ENCODE results near the gene MEIKIN.
"Not testable (repeated sequence)": the region's sequence is repeated elsewhere in the genome, so short reads cannot be mapped to it uniquely, and the experiment has no call there.

Gene MEIKIN

DNA sequence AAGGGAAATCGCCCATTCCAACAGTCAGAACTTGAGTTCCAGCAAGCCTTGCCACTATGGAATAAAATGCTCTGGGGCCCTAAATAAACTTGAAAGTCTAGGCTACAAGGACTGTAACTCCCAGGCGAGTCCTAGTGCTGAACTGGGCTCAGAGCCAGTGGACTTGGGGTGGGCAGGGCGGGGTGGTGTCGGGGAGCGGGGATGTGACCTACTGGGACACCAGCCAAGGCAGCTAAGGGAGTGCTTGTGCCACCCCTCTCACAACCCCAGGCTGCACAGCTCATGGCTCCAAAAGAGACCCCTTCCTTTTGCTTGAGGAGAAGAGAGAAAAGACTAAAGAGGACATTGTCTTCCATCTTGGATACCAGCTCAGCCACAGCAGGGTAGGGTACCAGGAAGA, 61.5 kb downstream of the MEIKIN start:
- DNase-seq: no peak

DNA sequence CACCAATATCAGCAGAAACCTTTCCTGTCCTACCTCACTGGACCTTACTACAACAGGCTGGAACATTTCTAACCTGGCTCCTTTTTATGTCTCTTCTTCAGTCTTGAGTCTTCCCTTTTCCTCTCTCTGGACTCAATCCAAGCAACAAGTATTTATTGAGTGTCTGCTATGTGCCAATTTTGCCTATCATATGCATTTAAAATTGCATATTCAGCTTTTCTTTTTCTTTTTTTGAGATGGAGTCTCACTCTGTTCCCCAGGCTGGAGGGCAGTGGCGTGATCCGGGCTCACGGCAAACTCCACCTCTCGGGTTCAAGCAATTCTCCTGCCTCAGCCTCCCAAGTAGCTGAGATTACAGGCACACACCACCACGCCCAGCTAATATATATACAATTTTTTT, 65.8 kb downstream of the MEIKIN start:
- DNase-seq: no peak

DNA sequence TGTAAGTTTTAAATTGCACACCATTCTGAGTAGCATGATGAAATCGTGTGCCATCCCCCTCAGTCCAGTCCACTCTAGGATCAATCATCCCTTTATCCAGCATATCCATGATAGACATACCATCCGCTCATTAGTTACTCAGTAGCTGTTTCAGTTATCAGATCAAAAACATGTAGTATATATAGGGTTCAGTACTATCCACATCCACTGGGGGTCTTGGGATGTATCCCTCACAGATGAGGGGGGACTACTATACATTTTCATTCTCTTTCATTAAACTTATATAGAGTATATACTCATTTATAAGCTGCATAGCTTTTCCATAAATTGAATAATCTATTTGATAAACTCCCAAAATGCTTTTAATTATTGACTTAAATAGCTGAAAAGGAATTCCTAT, 67.6 kb downstream of the MEIKIN start:
- no peak for DNase-seq

DNA sequence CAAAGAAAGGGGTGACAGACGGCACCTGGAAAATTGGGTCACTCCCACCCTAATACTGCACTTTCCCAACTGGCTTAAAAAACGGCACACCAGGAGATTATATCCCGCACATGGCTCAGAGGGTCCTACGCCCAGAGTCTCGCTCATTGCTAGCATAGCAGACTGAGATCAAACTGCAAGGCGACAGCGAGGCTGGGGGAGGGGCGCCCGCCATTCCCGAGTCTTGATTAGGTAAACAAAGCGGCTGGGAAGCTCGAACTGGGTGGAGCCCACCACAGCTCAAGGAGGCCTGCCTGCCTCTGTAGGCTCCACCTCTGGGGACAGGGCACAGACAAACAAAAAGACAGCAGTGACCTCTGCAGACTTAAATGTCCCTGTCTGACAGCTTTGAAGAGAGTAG, 74.2 kb downstream of the MEIKIN start:
- not testable (repeated sequence) for DNase-seq

DNA sequence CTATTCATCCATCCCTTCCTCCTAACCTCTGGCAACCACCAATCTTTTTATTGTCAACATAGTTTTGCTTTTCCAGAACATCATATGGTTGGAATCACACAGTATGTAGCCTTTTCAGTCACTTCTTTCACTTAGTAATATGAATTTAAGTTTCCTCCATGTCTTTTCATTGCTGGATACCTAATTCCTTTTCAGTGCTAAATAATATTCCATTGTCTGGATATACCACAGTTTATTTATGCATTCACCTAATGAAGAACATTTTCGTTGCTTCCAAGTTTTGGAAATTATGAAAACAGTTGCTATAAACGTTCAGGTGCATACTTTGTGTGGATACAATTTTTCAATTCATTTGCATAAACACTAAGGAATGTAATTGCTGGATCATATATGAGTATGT, 77.9 kb downstream of the MEIKIN start:
- no peak for DNase-seq

DNA sequence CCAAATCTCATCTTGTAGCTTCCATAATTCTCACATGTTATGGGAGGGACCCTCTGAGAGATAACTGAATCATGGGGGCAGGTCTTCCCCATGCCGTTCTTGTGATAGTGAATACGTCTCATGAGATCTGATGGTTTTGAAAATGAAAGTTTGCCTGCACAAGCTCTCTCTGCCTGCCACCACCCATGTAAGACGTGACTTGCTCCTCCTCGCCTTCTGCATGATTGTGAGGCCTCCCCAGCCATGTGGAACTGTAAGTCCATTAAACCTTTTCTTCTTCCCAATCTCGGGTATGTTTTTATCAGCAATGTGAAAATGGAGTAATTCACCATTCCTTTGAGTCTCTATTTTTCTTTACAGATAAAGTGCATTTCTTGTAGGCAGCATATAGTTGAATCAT, 81.8 kb downstream of the MEIKIN start:
- no peak for DNase-seq

DNA sequence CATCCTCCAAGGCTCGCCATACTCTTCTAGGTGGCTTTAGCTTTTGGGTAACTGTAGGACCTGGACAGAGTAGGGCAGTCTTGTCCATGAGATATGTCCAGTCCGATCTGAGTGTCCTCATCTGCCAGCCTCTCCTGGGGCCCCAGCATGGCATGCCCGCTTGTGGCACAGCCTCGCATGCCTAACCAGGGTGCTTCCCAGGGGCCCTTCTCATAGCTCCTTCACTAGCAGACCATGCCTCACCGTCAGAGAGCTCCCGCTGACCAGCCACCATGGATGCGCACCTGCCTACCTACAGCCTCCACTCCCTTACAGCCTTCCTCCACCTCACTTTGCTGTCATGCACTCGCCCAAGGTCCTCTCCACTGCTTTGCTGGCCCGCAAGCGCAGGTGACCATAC, 88.1 kb downstream of the MEIKIN start:
- no peak for DNase-seq

DNA sequence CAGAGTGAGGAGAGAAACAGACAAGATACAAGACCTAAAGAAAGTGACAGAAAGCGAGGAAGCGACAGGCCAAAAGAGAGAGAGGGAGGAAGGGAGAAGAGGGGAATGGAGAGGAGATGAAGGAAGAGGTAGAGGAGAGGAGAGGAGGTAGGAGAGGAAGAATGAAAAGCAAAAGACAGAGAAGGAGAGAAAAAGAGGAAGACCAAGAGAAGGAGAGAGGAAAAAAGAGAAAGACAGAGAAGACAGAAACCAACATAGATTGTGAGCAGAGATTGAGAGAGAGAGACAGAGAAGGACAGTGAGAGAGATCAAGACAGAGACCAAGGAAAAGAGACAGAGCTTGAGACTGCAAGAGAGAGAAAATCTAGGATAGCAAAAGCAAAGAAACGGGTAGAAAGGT, 90.0 kb downstream of the MEIKIN start:
- no peak for DNase-seq

DNA sequence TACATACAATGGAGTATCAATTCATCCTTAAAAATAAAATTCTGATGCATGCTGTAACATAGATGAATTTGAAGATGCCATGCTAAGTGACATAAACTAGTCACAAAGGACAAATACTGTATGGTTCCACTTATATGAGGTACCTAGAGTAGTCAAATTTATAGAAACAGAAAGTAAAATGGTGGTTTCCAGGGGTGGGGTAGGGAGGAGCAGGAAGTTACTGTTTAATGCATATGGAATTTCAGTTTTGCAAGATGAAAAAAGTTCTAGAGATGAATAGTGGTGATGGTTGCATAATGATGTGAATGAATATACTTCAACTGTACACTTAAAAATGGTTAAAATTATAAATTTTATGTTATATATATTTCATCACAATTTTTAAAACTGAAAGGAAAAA, 91.3 kb downstream of the MEIKIN start:
- no peak for DNase-seq

DNA sequence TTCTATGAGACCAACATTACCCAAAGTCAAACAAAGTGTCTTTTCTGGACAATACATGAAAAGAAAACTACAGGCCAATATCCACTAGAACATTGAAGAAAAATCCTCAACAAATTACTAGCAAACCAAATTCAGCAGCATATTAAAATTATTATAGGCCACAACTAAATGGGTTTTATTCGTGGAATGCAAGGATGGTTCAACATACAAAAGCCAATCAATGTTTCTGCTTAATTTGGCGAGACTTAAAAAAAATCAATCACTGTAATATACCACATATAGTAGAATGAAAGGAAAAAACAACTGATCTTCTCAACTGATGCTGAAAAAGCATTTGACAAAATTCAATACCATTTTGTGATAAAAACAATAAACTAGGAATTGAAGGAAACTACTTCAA, 96.8 kb downstream of the MEIKIN start:
- DNase-seq: no peak

DNA sequence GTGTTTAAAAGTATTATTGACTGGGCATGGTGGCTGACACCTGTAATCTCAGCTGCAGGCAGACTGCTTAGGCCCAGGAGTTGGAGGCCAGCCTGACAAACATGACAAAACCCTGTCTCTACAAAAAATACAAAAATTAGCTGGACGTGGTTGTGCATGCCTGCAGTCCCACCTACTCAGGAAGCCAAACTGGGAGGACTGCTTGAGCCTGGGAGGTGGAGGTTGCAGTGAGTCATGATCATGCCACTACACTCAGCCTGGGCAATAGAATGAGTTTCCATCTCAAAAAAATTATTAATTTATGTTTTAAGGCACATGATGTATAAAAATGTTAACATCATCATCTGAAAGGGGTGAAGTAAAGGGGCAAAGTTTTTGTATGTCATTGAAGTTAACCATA, 98.9 kb downstream of the MEIKIN start:
- DNase-seq: no peak

DNA sequence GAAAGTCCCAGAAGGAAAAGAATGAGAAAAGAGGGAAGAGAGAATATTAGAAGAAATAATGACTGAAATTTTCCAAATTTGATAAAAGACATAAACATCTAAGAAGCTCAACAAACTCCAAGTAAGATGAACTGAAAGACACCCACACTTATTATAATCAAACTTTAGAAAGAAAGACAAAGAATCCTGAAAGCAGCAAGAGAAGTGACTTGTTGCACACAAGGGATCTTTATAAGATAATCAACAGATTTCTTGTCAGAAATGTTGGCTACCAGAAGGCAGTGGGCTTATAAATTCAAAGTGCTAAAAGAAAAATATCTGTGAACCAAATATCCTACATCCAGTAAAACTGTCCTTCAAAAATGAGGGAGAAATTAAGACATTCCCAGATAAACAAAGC, 99.6 kb downstream of the MEIKIN start:
- DNase-seq: no peak

DNA sequence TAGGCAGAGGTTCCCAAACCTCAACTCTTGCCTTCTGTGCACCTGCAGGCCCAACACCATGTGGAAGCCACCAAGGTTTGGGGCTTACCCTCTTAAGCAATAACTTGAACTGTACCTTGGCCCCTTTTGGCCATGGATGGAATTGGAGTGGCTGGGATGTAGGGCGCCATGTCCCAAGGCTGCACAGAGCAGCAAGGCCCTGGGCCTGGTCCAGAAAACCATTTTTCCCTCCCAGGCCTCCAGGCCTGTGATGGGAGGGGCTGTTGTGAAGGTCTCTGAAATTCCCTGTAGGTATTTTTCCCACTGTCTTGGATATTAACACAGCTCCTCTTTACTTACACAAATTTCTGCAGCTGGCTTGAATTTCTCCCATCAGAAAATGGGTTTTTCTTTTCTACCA, 102.5 kb downstream of the MEIKIN start:
- not testable (repeated sequence) for DNase-seq

DNA sequence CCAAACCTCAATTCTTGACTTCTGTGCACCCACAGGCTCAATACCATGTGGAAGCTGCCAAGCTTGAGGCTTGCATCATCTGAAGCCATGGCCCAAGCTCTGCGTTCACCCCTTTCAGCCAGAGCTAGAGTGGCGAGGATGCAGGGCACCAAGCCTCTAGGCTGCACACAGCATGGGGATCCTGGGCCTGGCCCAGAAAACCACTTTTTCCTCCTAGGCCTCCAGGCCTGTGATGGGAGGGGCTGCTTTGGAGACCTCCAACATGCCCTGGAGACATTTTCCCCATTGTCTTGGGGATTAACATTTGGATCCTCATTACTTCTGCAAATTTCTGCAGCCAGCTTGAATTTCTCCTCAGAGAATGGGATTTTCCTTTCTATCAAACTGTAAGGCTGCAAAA, 112.8 kb downstream of the MEIKIN start:
- not testable (repeated sequence) for DNase-seq

DNA sequence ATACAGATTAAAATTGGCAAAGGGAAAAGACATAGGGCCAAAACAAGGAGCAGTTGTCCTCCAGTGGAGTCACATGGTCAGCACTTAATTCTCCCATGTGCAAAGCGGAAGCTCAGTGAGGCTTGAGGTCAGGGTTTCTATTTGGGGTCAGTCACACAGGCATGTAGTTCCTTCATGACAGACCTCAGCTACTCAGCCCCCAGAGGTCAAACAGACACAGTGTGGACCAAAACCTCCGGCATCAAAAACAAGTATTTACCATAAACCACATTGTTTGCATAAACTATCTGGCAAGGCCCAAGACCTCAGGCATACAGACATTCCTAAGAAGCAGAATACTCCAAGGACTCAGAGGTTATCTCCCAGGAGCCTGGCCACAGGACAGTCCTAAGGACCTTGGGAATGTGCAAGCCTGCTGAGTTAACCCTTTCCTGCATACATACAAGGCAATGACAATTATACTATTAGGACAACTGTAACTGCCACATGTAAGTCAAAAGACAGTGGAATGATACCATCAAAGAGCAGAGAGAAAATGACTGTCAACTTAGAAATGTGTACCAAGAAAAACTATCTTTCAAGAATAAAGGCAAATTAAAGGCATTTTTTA, 120.0 kb downstream of the MEIKIN start:
- no peak for DNase-seq

DNA sequence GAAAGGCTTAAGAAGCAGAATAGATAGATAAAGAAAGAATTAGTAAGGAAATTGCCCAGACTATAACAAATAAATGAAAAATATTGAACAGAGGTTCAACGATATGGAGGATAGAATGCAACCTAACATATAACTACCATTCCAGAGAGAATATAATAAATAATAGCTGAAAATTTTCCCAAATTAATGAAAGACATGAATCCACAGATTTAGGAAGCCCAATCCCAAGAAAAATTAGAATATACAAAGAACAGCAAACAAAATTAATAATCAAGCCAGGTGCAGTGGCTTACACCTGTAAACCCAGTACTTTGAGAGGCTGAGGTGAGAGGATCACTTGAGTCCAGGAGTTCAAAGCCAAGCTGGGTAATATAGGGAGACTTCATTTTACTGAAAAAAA, 120.8 kb downstream of the MEIKIN start:
- DNase-seq: no peak

DNA sequence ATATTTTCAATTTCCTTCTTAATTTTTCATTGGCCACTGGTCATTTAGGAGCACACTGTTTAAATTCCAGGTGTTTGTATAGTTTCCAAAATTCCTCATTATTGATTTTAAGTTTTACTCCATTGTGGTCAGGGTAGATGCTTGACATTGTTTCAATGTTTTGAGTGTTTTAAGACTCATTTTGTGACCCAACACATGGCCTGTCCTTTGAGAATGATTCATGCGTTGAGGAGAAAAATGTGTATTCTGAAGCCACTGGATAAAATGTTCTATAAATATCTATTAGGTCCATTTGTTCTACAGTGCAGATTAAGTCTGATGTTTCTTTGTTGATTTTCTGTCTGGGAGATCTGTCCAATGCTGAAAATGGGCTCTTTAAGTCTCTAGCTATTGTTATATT, 124.2 kb downstream of the MEIKIN start:
- DNase-seq: no peak

DNA sequence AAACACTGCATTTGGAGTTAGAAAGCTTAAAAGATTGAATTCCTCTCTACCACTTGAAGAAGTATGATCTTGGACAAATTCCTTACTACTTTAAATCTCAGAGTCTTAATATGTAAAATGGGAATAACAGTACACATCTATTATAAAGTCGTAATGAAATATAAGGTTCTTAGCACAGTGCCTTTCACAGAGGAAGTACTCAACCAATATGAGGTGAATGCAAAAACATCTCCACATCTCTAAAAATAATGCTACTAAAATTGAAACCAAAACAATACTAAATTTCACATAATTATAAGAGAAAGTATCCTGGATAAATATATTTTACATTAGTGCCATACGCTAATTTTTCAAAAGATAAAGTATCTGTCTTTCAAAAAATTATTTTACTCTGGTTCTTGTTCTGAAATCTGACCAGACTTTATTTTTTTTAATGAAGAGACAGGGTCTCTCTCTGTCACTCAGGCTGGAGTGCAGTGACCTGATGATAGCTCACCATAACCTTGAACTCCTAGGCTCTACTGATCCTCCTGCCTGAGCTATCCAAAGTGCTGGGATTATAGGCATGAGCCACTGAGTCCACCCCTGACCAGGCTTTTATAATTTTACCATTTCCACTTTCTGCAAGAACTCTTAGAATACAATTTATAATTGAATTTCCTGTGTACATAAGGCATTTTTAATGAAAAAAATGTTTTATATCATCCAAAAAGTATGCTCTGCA, 127.3 kb downstream of the MEIKIN start:
- DNase-seq: no peak

DNA sequence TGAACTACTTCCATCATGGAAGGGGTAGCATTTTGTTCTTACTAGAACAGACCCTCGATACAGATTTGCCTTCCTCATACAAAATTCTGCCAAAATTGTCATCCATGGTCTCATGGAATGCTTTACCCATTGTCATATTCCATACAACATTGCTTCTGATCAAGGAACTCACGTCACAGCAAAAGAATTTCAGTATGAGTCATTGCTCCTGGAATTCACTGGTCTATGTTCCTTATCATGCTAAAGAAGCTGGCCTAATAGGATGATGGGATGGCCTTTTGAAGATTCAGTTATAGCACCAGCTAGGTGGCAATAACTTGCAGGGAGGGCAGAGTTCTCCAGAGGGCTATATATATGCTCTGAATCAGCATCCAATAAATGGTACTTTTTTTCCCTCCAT, 130.5 kb downstream of the MEIKIN start:
- peak; percentile 27 for DNase-seq

DNA sequence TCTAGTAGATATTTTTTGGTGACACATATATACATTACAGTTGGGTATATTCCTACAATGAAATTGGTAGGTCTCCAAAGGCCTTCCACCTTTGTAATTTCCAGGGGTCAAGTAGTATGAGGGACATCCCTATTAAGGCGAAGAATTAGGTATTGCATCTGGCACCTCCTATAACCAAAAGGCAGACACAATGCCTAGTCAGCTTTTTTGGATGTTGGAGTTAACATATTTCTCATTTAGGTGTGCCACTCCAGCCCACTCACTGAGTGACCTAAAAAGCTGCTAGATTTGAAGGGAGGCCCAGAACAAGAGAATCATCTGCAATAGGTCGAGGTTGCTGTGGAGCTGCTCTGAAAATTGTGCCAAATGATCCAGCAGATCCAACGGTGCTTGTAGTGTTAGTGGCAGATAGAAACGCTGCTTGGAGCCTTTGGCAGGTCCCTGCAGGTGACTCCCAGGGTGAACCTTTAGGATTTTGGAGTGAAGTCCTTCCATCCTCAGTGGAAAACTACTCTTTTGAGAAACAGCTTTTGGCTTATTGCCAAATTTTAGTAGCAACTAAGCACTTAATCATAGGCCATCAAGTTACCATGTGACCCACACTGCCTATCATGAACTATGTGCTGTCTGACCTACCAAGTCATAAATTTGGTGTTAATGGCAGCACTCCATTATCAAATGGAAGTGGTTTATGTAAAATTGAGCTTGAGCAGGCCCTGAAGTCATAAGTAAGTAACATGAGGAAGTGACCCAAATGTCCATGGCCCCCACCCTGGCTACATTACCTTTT, 132.9 kb downstream of the MEIKIN start:
- DNase-seq: no peak

DNA sequence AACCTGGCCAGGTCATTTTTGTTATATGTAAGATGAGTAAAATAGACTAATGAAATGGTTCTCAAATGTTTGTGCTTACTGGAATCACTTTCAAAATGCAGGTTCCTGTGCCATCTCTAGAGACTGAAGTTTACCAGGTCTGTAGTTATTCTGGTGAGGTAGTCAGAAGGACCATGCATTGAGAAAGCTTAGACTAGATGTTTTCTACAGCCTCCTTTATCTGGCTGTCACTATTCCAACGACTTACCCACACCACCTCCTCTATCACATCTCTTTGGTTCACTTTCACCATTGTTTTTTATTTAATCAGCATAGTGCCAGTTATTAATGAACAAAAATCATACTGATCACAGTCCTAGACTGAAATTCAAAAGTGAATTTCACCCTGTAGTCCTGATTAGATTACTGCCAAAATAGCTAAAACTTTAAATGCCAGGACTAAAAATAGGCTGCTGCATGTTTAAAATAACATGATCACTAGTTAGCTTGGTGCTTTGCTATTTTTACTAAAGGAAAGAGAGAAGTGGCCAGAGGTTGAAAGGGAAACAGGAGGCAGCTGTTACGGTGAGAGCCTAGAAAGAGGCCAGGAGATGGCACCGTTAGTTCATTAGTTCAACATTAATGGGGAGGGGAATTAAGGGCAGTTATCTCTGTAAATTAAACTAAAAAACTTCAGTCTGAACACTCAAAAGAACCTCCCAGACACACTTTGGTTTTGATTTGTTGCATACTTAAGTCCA, 134.8 kb downstream of the MEIKIN start:
- DNase-seq: peak; percentile 5

DNA sequence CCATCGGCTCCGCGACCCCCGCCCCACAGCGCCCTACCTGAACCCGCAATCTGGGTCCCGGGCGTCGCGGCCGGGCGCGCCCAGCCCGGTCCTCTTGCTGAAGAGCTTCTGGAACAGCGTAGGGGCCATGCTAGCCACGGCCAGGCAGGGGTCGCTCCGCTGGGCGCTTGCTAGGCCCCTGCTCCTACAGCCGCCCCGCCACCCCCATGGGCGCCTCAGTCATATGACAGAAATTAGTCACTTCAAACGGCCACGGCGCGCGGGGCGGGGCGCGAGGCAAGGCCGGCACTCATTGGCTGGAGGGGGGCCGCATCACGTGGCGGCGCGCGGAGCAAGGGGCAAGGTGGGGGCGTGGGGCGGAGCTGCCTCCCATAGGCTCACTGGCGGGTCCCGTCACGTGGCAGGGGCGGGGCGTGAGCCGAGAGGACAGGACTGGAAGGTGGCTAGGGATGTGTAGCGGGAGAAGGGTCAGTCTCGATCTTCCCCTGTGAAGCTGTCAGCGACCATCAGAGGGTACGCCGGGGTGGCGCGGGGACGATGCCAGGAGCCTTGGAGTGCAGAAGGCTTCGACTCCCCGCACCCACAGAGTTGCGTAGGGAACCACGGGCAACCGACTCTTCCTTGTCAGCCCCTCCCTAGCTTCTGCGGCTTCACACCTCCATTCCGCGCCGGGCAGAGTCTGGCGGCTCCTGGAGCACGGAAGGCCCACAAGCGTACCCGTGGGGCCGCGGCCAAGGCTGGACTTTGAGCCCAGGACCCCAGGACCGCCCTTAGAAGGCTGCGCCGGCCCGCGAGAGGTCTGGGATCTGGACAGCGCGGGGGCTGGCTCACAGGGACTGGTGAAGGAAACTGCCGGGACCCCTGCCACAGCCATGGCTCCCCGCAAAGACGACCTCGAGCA, 148.4 kb downstream of the MEIKIN start, which contains the start of gene FNIP1:
TSS of gene FNIP1 (minus strand) at position 225 of the 901 bp plus-strand sequence. CDS start at position 129, 96 bp downstream.
- DNase-seq: peak; percentile 98

Data from amniotic stem cell (primary cell).